Activated CD8-positive, alpha-beta memory T cell treated with anti-CD3 and anti-CD28 coated beads, Interleukin-2, amount 50 U/mL, for 4 hours (primary cell): ENCODE data around the gene OR5B21.

Experiments used
- DNase-seq: peaks from one replicate; pipeline ENCODE4 v3.0.0-alpha.2; 2020

OR5B21 gene

DNA sequence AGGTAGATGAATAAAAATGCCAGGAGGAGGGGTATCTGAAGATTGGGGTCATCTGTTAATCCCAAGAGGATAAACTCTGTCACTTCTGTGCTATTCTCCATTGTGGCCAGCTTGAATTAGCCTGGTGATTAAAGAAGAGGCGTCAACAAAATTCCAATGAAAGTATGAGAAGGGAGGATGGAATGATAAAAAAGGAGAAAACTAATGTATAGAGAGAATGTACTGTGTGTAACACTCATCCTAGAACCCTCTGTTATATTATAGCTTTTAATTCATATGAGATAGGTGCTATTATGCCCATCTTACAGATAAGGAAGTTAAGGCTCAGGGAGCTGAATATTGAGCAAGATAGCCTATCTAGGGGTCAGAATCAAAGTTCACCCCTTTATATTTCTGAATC is at the start of gene OR5B21:
Gene OR5B21, minus strand, starts transcription at position 101 of the 400 bp plus-strand sequence. Its CDS starts 0 bp downstream, at position 101.
- DNase-seq, result no peak

DNA sequence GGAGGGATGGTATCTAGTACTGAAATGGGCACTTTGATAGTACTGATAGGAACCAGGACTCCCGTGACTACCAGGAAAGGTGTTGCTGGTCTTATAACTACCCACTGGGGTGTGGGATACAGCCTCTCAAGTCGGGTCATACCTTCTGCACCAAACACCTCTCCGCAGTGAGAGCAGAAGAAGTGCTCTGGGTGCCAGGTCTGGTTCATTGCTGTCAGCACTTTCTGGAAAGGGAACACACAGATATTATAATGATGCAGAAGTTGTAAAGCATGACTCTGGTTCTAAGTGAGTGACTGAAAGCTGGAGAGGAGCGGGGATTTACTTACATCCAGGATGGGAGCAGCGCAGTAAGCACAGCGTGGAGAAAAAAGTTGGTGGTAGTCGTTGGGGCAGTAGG is 41.7 kb upstream of the OR5B21 start:
- DNase-seq, result no peak

DNA sequence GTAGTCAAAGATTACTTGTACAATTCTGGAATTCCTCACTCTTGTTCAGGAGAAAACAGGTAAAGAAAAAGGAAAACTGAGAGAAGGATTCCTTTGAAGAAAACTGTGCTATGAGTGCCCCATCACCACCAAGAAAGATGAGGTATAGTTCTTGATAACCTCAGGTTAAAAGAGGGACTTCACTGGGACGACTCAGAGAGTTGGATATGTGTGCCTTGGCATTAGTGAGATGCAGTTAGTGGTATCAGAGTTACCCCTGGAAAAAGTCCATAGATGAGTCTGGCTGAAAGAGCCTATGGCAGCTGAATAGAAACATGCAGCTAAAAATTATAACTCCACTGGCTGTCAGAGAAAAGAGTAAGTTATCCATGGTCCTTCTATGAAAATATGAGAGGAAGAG is 38.9 kb upstream of the OR5B21 start:
- DNase-seq, result no peak

DNA sequence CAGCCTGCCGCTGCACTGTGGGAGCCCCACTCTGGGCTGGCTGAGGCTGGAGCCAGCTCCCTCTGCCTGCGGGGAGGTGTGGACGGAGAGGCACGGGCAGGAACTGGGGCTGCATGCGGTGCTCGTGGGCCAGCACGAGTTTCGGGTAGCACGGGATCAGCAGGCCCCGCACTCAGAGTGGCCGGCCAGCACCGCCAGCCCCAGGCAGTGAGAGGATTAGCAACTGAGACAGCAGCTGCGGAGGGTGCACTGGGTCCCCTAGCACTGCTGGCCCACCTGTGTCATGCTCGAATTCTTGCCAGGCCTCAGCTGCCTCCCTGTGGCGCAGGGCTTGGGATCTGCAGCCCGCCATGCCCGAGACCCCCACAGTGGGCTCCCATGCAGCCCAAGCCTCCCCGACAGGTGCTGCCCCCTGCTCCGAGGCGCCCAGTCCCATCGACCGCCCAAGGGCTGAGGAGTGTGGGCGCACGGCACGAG is 24.0 kb upstream of the OR5B21 start:
- no peak for DNase-seq

- DNase-seq, result peak; percentile 26
Observed at GRCh38 chr11:58530236-58530635, 22.3 kb upstream of the OR5B21 start.

GRCh38 chr11:58527429-58527828 is 19.5 kb upstream of the OR5B21 start:
- no peak for DNase-seq

DNA sequence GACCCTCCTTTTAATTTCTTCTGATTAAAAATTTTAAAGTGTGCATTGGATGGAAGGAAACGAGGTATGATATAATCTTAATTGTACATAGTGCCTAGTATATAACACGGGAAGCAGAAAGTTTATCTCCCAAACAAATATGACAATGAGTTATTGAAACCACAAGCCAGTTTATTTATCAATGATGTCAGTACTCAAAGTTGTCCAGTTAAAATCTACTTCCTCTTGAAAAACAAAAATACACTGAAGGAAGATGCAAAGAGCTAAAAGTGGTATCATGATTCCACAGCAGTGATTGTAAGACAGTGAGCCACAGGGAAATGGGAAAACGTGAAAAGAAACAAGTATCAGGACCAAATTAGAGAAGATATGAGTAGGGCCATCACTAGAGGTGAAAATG is 18.8 kb upstream of the OR5B21 start:
- DNase-seq, result no peak

DNA sequence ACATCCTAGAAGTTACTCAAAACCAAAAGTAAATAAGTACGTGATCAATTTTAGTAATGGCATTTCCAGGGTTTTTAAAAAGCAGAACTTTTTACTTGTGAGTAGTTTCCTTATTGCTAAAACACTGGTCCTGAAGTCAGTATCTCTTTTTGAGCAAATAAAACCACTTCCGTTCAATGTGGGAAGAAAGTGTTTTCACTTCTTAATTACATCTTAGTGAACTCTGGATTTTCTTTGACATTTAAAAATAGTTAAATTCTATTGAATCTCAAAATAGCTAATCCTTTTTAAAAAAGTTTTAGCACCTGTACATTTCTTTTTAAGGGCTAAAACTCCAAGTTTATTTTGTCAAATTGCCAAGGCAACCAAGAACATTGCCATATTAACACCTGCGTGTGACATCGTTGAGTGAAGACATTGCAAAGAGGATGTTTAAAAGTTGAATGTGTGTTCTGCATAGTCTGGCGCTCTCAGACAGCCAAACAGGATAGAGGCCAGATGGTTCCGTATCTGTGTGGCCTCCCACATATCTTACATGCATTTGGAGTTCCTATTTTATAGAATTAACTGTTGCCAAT is 17.2 kb upstream of the OR5B21 start:
- no peak for DNase-seq

GRCh38 chr11:58524232-58525036 is 16.5 kb upstream of the OR5B21 start:
- peak; percentile 41 for DNase-seq

- DNase-seq, result no peak
Observed at GRCh38 chr11:58513747-58514367, 6.0 kb upstream of the OR5B21 start.

GRCh38 chr11:58511636-58512035 is 3.7 kb upstream of the OR5B21 start:
- DNase-seq, result no peak

DNA sequence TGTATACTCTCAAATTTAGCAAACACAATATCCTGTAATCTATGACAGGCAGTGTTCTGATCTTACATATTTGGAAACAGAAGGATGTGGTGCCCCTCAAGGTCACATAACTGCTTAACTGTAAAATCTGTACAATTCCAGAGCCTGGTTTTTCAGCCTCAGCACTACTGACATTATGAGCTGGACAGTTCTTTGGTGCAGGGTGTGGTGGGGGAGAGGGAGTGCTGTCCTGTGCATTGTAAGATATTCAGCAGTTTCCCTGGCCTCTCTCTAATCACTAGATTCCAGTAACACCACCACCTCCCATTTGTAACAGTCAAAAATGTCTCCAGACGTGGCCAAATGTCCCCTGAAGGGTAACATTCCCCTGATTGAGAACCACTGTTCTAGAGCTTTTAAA is 1.8 kb upstream of the OR5B21 start:
- DNase-seq, result no peak

- DNase-seq, result no peak
Observed at GRCh38 chr11:58508814-58509213, 909 bp upstream of the OR5B21 start.

GRCh38 chr11:58507355-58507754 is 550 bp downstream of the OR5B21 start:
- no peak for DNase-seq

- no peak for DNase-seq
Observed at GRCh38 chr11:58506935-58507334, 970 bp downstream of the OR5B21 start.

- no peak for DNase-seq
Observed at GRCh38 chr11:58505849-58506248, 2.1 kb downstream of the OR5B21 start.

- DNase-seq, result no peak
Observed at GRCh38 chr11:58504232-58504631, 3.7 kb downstream of the OR5B21 start.

- no peak for DNase-seq
Observed at GRCh38 chr11:58503361-58503856, 4.5 kb downstream of the OR5B21 start.

- DNase-seq, result no peak
Observed at GRCh38 chr11:58502004-58502403, 5.9 kb downstream of the OR5B21 start.

GRCh38 chr11:58498464-58498863 is 9.4 kb downstream of the OR5B21 start:
- peak; percentile 20 for DNase-seq

- no peak for DNase-seq
Observed at GRCh38 chr11:58497951-58498350, 10.0 kb downstream of the OR5B21 start.

GRCh38 chr11:58495906-58496305 is 12.0 kb downstream of the OR5B21 start:
- DNase-seq, result no peak

- DNase-seq, result no peak
Observed at GRCh38 chr11:58494101-58494500, 13.8 kb downstream of the OR5B21 start.

GRCh38 chr11:58493676-58494075 is 14.2 kb downstream of the OR5B21 start:
- DNase-seq, result no peak
